GM19238 (cell line): Measurements from ENCODE around the gene CERK.
"Not testable (repeated sequence)": the region's sequence is repeated elsewhere in the genome, so short reads cannot be mapped to it uniquely, and the experiment has no call there.

Experiments used
- DNase-seq: peaks from one replicate; pipeline ENCODE4 v3.0.0; 2011; ENCODE audit warnings: low spot score; ENCODE audit not compliant: insufficient read length

CERK gene

DNA sequence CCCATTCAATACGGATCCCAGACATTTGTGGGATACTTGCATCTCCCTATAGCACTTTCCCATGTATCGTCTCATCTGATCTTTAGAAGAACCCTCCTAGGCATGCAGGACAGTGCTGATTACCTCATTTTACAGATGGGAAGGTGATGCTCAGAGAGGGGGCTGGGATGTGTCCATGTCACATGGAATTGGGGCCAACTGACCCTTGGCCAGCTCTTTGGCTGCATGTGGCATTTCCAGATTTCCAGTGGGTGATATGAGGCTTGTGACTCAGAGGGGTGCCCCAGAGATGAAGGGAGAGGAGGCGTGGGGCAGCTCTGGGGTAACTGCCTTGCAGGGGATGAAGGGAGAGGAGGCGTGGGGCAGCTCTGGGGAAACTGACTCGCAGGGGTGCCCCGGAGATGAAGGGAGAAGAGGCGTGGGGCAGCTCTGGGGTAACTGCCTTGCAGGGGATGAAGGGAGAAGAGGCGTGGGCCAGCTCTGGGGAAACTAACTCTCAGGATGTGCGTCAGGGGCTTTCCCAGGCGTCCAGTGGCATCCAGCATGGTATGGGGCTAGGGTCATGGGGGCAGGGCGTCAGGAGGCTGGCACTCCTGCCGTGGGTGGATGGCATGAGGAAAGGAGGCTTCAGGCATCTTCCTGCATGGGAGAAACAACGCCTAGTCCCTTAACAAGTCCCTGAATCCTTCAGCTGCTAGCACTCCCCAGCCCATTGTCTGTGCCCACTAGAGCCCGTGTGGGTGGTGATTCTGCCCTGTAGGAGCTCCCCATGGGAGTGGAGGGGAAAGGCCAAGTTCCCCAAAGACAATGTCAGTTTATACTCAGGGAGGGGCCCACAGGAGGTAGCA is 11.9 kb upstream of the CERK start:
- no peak for DNase-seq

DNA sequence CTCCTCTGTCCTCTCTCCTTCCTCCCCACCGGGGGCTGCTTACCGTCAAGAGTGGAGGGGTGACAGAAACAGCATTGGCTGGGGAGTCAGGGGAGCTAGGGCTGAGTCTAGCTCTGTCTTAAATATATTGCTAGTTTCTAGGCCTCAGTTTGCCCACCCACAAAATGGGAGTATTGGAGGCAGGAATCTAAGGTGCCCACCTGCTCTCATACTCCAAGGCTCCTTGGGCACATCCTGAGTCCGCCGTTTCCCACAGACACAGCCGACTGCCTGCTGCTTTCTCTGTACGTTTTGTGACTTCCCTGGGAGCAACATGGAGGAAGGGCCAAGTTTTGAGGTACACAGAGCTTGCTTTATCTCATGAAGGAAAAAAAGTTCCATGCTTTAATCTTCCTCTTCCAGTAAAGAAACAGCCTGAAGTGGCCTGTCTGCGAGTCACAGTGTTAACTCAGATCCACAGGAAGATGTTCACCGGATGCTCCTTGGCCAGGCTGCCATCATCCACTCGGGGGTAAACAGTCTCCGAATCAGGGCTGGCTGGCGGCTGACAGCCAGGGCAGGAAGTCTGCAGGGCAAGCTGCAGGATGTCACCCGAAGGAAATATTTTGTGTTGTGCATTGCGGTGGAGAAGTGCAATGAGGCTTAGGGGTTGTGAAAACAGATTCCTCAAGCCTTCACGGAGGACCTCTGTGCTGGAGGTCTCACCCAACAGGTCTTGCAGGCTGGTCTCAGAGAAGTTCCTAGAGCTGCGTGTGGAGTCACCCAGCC is 11.0 kb upstream of the CERK start:
- no peak for DNase-seq

DNA sequence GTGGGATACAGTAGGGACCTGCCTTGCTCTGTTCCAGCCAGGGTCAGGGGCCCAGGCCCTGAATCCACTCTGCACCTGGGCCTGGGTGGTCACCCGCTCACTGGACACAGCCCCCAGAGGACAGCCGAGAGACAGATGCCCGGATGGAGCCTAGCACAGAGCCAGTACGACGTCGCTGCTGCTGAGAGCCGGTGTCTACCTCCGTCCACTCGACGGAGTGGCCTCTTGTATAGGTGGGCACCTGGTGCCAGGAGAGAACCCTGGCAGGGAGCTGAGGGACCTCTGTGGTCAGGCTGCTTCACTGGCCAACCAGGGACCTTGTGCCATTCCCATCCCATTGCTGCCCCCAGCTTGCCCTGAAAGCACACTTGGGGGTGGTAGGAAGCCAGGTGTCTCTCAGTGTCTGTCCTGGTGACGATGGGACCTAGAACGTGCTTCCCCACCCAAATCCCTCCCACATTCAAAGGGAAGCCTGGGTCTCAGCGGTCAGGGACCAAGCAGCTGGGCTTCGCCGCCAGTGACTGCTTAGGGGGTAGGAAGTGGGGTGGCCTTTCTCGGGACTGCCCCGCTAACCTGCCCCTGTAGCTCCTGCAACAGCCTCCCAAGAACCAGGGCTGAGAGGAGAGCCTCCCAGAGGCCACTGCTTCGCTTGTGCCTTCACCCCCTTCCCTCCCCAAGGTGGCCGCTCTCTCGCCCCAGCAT is 10.3 kb upstream of the CERK start:
- no peak for DNase-seq

DNA sequence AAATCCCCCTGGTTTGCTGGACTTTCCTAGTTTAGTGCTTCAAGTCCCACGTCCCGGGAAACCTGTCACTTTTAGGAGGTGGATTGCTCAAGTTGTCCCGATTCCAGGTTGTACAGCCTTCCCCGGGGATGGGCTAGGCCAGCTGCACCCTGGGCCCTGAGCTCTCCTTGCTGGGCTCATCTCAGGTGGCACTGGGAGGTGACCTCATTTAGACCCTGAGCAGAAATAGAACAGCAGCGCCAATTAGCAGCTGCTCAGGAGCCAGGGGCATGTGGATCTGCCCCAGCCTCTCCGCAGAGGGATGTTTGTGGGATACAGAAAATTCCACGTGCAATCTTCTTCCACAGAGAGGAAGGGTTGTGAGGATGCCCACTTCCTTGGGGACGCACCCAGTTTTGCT is 9.6 kb upstream of the CERK start:
- DNase-seq = no peak

DNA sequence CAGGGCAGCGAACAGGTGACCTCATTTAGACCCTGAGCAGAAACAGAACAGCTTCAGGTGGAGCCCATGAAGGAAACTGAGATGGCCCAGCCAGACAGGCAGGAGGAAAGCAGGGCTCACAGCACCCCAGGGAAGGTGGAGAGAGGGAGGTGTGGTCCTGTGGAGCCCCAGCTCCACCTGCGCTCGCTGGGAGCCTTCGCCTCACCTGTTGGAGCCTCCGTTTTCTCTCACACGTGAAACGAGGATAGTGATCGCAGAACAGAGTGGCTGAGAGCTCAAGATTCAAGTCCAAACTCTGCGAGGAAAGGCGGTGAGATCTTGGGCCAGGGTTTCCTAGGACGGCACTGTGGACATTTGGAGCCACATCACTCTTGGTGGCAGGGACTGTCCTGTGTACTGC is 8.6 kb upstream of the CERK start:
- no peak for DNase-seq

DNA sequence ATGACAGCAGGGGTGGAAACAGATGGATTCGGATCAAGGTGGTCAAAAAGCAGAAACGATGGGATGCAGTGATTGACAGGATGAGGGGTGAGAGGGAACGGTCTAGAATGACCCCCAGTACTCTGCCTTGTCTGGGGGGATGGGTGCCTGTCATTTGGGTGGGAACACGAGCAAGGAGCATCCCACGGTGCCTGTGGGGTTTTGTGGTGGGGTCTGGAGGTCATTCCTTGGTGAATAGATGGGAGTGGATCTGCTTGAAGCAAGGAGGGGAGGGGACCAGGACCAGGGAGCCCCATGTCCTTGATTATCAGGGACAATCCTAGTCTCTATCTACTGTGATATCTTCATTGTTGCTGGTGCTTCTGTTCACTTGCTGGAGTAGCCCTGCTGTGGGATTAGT is 8.1 kb upstream of the CERK start:
- no peak for DNase-seq

DNA sequence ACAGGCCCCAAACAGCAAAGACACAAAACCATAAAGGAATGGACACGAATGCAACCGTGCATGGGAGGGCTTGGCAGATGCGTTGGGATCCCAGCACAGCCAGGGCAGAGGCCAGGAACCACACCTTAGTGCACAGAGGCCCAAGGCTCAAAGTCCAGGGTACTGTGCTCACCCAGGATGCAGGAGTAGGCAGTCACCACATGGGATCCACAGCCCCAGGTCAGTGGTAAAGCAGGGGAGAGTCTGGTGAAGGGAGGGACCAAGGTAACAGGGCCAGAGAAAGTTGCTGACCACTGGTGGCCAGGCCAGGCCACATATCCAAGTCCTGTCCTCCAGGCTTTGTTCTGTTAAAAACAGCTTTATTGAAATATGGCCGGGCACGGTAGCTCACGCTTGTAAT is 6.5 kb upstream of the CERK start:
- no peak for DNase-seq

DNA sequence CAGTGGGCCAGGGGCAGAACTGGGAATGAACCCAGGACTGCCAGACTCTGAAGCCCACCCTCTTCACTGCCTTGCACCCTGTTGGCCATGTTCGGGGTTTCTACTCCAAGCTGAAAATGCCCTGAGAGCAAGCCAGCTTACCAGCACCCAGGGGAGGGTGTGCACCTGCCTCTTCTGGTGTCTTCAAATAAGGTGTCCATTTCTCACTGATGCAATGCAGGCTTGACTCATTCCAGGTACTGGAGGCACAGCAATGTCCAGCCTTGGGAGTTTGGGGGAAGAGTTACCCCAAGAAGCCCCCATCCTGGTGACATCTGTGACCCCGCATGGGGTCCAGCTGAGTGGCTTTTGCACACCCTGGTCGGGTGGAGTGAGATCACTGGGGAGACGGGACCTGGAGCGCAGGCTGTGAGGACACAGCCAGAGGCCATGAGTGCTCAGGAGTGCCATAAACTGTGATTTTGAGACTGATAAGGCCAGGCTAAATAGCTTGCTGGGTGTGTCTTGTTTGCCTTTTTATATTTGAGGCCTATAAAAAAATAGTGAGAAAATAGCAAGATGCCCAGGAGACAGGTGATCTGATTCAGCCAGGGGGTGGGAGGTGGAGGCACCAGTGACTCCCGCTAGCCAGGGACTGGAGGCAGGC is 4.6 kb upstream of the CERK start:
- no peak for DNase-seq

DNA sequence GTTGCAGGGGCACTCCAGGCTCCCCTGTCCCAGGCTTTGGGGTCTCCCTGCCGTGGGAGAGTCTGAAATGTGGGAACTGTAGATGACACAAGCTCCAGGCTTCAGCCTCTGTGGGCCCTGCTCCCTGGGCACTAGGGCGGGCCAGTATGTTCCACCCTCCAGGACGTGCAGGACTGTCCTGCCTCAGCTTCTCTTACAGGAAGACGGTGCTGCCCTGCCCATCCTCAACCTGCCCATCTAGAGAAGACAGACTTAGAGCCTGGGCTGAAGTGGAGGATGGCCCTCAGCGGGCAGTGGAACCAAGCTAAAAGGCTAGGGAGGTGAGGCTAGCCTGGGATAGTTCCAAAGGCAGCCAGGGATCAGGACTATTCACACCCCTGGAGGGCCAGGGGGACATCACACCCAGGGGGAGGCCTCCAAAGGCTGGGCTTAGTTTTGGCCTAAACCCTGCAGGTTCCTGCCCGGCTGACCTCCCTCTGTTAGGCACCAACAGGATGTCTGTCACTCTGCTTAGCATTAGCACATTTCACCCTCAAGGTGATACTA is 4.0 kb upstream of the CERK start:
- no peak for DNase-seq

DNA sequence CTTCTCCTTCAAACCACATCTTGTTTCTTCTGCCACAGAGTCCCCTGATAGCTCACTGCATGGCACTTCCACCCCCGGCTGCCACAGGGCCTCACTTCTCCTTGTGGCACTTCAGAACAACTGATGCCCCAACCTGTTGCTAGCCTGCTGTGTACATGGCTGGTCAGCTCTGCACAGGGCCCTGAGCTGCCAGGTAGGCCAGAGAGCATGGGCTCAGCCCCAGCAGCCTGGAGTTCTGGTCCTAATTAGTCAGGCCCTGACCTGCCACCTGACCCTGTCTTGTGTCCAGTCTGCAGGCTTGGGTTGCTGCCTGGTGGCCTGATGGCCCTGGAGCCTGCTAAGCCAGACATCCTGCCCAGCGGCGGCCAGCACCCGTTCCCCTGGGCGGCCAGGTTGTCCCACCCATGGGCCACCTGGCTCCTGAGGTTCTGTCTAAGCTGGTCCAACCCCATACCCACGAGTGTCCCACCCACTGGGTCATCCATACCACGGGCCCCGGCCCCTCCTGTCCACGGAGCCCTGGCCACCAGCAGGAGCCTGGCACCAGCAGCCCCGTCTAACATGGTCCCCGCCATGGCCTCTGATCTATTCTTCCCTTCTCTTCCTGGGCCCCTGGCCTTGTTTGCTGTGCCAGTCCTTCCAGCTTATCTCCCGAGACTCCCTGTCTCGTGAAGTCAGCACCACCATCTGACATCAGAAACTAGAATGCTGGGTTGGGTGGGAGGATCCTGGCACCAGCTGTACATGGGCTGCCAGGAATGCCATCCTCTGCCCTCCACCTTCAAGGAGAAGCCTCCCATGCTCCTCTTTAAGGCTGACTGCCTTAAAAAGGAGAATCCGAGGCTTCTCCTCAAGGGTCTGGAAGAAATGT is 3.1 kb upstream of the CERK start:
- DNase-seq = no peak

DNA sequence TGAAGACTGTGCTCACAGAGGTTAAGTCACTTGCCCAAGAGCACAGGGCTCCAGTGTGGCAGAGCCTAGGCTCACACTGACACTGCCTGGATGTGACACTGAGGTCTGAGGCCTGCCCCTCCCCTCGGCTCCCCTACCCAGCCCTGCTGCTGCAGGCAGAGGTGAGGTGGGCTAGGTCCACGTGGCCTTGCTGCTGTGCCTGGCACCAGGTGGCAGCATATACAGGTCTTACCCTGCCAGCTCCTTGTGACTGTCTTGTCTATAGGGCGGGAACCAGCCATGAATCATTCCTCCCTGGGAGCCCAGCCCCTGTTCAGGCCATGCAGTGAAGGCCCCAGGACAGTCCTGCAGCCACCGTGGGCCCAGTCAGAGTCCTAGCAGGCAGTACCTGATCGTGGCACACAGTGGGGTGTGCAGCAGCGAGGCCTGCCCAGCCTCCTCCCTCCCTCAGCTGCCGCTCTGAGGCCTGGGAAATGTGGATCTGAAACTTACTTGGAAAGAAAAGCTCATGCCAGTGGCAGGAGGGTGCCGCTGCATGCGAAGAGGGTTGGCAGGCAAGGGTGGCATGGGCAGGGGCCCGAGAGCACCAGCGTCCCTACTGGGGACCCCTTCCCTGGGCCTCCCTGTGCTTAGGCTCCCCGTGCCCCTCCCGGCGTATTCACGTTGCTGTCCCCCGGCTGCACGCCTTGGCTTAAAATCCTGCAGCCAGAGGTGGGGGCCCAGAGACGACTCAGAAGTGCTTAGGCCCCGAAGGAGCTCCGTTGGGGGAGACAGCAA is 1.2 kb upstream of the CERK start:
- peak; percentile 41 for DNase-seq

DNA sequence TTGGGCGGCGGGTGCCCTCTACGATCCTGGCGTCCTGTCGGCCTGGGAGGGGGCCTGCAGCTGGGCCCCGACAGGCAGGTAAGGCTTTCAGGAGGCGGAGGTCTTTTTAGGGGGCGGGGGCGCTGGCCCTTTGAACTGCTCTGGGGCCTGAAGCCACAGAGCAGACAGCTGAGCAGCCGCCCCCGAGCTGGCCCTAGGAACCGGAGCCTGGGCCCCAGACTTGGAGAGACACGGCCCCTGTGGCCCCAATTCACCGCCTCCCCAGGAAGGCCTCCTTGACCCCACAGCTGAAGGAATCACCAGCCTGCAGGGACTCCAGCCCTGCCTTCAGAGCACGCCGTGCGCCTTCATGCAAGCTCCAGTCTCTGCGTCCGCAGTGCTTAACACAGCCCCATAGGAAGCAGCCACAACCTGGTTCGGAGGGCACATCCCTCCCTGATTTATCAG is 618 bp upstream of the CERK start:
- DNase-seq = peak; percentile 41

DNA sequence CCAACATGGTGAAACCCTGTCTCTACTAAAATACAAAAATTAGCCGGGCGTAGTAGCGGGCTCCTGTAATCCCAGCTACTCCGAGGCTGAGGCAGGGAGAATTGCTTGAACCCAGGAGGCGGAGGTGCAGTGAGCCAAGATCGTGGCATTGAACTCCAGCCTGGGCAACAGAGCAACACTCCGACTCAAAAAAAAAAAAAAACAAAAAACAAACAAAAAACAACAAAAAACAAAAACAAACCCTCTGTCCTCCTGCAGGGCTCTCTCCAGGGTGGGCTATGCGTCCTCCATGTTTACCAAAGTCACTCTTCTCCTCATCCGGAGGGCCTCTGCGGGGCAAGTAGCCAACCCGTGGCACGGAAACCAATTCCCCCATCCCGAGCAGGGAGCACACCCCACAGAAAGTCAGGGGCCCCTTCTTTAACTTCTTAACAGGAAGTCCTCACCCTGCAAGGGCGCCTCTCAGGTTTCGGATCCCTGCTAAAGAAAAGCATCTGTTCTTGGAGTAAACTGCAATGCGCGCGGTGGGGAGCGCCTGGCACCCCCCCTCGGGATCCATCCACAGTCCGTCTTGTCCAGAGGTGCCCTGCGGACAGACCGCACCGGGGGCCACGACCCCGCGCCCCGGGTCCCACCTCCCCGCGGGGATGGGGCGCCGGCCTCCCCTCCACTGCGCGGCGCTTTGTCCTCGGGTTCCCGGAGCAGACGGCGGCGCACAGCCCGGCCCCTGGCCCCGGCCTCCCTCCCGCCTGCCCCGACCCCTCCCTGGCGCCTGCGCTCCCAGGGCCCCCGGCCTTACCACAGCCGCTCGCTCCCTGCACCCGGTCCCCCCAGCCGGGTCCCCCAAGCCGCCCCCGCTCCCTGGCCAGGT is 712 bp downstream of the CERK start:
- peak; percentile 71 for DNase-seq

DNA sequence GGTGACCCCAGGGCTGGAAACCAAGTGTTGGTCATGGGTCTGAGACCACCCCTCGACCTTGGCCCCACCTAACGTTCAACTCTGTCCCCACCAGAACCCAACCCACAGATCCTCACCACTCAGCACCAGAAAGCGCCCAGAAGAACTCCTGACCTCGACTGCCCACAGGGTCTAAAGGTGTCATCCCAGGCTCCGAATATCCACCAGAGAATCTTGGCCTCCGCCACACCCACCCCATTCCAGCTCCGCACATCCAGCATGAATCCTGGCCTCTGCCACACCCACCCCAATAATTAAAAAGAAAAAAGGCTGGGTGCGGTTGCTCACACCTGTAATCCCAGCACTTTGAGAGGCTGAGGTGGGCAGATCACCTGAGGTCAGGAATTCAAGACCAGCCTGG is 1.3 kb downstream of the CERK start:
- no peak for DNase-seq

DNA sequence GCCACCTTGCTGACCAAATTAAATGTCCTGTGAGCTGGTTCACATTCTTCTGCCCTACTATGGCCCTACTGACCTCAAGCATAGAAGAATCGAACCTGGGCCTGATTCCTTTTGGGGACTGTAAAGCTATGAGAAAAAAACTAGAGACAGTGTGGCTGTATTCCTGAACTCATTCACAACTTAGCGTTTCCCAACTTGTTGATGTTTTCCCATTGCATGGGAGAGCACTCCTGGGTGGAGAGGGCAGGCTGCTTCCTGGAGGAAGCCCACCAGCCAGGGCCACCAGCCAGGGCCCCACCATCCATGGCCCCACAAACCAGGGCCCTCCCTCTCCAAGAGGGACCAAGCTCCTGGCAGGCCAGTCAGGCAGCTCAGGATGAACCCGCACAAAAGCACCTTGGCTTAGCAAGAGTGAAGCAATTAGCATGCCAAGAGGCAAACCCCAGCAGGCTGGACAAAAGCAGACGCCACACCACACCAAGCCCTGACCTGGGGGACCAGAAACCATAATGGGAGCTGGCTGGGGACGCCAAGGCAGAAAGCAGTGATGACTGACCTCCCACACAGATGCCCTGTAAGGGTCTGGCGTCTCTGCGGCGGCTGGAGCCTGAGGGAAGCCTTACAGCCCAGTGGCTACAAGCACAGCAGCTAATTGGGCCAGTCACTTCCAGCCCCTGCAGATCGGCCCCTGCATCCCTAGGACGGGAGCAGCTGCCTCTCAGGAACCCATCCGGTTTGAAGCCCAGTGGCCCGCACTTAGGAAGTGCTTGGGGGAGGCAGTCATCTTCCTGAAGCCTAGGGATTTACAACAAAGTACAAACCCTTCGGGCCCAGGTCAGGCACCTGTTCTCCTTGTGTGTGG is 2.1 kb downstream of the CERK start:
- no peak for DNase-seq

DNA sequence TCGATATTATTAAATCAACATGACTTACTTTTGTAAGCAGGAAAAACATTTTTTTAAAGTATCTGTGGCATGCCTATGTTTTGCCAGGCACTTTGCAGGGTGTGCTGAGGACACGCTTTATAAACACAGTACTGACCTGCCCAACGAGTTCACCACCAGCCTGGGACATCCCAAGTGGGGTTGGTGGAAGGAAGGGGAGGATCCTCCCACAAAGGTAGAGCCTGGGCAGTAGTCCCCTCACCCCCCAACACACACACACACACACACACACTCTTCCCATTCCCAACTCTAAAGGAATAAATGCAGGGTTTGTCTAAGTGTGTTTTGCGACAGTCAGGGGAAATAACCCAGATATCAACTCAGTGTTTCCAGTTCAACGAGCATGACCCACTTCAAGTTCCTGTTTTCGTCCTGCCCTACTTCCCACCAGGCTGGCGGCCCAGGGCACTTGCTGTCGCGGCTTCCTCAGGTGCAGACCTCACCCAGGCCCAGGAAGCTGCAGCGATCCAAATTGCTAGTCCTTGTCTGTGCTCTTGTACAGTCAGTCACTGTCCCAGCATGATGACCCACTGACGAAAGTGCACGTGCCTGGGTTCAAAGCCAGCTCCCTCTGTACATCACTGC is 3.1 kb downstream of the CERK start:
- DNase-seq = peak; percentile 61

DNA sequence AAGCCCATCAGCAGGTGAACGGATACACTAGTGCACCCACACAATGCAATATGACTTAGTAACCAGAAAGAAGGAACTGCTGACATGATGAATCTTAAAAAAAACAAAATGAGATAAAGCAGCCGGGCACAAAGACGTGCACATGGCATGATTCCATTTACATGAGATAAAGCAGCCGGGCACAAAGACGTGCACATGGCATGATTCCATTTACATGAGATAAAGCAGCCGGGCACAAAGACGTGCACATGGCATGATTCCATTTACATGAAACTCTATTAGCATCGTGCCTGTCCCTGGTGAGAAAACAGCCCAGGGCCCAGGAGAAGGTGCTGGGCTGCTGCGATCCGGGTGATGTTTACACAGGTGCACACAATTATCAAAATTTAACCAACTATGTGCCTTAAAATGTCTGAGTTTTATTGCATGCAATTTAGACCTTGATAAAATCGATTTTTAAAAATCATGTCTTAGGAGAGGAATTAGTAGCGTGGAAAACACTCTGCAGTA is 3.8 kb downstream of the CERK start:
- not testable (repeated sequence) for DNase-seq
